ENCODE measurements around the gene SEPTIN5. TPM values are rescaled to one million over a fixed set of nuclear protein-coding genes. Genes with fewer than 3 reads are reported as not detected.

Gene SEPTIN5
- total and polyA plus RNA-seq, 9 of the 15 experiments (the other 6 are each of a cell fraction or from before 2014, with no cell fraction given) = 0.03 to 195 (median 119) TPM

DNA sequence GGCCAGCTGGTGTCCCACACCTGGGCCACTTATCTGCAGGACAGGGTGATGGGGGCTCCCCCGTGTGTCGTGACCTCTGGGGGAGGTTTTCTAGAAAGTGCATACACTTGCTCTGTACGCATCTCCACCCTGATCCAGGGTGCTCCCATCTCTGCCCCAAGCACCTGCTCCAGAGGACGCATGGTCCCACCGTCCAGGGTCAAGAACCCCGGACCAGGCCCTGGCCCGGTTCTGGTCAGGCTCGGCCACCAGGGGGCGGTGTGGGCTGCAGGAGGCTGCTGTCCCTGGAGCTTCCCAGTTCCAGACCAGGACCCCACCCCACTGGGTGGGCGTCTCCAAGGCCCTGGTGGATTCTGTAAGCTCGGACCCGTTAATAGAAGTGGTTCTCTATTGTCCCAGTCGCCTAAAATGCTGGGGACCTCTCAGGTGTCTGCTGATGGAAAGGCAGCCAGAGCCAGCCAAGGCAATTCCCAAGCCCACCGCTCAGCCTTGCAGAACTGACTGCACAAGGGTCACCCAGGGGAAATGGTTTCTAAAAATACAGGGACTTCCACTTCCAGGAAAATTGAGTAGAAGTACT lies 34.7 kb upstream of the SEPTIN5 start (continued):
- TF ChIP-seq MGA (IDR thresholded peaks at IDR 0.05) (no peak; the same call in 1 of the 2 replicates), ZNF449 (CRISPR knock-in tag; IDR thresholded peaks at IDR 0.05) (no peak), MYNN (IDR thresholded peaks at IDR 0.05) (peak; percentile 76; the same call in 1 of the 2 replicates), MYNN (CRISPR knock-in tag; IDR thresholded peaks at IDR 0.05) (no peak), ZNF133 (CRISPR knock-in tag; IDR thresholded peaks at IDR 0.05) (peak; percentile 74; the same call in 1 of the 2 replicates), CC2D1A (IDR thresholded peaks at IDR 0.05) (peak; percentile 96), SNRNP70 (optimal IDR thresholded peaks at IDR 0.05; ENCODE audit: low read depth, low read length) (peak; percentile 16), ZNF696 (CRISPR knock-in tag; conservative IDR thresholded peaks at IDR 0.05) (no peak), RBM39 (optimal IDR thresholded peaks at IDR 0.05; ENCODE audit: low read depth, low read length) (peak; percentile 56), CBFA2T2 (conservative IDR thresholded peaks at IDR 0.05) (no peak), BRD4 (IDR thresholded peaks at IDR 0.05) (peak; percentile 88; the same call in 1 of the 2 replicates)
- TF ChIP-seq, protein P1, sequence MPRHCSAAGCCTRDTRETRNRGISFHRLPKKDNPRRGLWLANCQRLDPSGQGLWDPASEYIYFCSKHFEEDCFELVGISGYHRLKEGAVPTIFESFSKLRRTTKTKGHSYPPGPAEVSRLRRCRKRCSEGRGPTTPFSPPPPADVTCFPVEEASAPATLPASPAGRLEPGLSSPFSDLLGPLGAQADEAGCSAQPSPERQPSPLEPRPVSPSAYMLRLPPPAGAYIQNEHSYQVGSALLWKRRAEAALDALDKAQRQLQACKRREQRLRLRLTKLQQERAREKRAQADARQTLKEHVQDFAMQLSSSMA (CRISPR knock-in tag; IDR thresholded peaks at IDR 0.05) = no peak
